Lung (tissue), 12 donors: ENCODE results near the gene TMEM53. TPM values are rescaled to one million over a fixed set of nuclear protein-coding genes. Genes with fewer than 3 reads are reported as not detected.

Source experiments
- ATAC-seq: fragments of 200-7000 bp; cut with Tn5 transposase; one replicate; pipeline ENCODE4 v1.9.1; 2020; ENCODE audit warnings: moderate number of reproducible peaks; ENCODE audit not compliant: insufficient read depth, low FRiP score
- DNase-seq, 3 donors: peaks; one replicate each; pipeline ENCODE4 v3.0.0-alpha.2; 2013 to 2017
- H3K27ac ChIP-seq, 2 donors: one replicate each; pipeline ENCODE4 v1.5.1; 2013; ENCODE audit warnings: mild to moderate bottlenecking in 2 of 2, moderate library complexity in 2 of 2, control low read depth in 1 of 2, inconsistent platforms in 1 of 2, low read depth in 1 of 2, low read length in 1 of 2
- H3K27me3 ChIP-seq, 3 donors: one replicate each; pipeline ENCODE4 v1.5.1; 2013; ENCODE audit warnings: low read length in 2 of 3; ENCODE audit not compliant: control insufficient read depth in 3 of 3, insufficient read depth in 3 of 3
- H3K36me3 ChIP-seq, 4 donors: one replicate each; pipeline ENCODE4 v1.5.1; 2013; ENCODE audit warnings: low read length in 4 of 4, mild to moderate bottlenecking in 1 of 4, moderate library complexity in 1 of 4; ENCODE audit not compliant: control insufficient read depth in 4 of 4, insufficient read depth in 4 of 4
- H3K4me1 ChIP-seq, 5 donors: one replicate each; pipeline ENCODE4 v1.5.1; 2013; ENCODE audit warnings: low read length in 5 of 5, mild to moderate bottlenecking in 2 of 5, moderate library complexity in 1 of 5; ENCODE audit not compliant: control insufficient read depth in 5 of 5, insufficient read depth in 5 of 5
- H3K4me3 ChIP-seq: one replicate; pipeline ENCODE4 v1.5.1; 2013; ENCODE audit warnings: mild to moderate bottlenecking, control low read depth, moderate library complexity
- H3K9ac ChIP-seq, 2 donors: one replicate each; pipeline ENCODE4 v1.5.1; 2013; ENCODE audit warnings: low read length in 2 of 2, control low read depth in 1 of 2; ENCODE audit not compliant: insufficient read depth in 1 of 2
- H3K9me3 ChIP-seq, 4 donors: one replicate each; pipeline ENCODE4 v1.5.1; 2013; ENCODE audit warnings: low read length in 3 of 4, mild to moderate bottlenecking in 1 of 4, moderate library complexity in 1 of 4; ENCODE audit not compliant: control insufficient read depth in 4 of 4, insufficient read depth in 3 of 4
- CTCF ChIP-seq: IDR thresholded peaks from 2 replicates; pipeline ENCODE4 v1.5.1; 2012; ENCODE audit warnings: mild to moderate bottlenecking; ENCODE audit errors: control extremely low read depth, extremely low read depth
- WGBS, 2 donors: extraction: QIAGEN DNeasy Blood & Tissue Kit; methylation state at CpG; one replicate each; pipeline ENCODE4 v1.1.7; 2013; 5-methylcytosine and 5-hydroxymethylcytosine counted together
- polyA plus RNA-seq, 2 donors: library from polyadenylated mRNA; stranded (reverse); fragments of 200-250 nt; gene quantifications; one replicate each; pipeline ENCODE4 v1.2.1, GENCODE V29; 2013
- total RNA-seq, 2 donors: library from RNA; depleted of rRNA in 1 of 2; stranded (reverse); fragments of >200 nt in 1 of 2; gene quantifications; one replicate each; pipeline ENCODE4 v1.2.1, GENCODE V29; 2014 to 2021
- donor health status: control.
- donor health status: control.
- donor health status: Bipolar disorder and iron deficiency.
- donor health status: healthy.
- donor health status: DM: yes; HTN: yes; CAD: no.

Gene TMEM53
- total and polyA plus RNA-seq, 4 donors, result 7.1 to 26.4 (median 18.4) TPM

DNA sequence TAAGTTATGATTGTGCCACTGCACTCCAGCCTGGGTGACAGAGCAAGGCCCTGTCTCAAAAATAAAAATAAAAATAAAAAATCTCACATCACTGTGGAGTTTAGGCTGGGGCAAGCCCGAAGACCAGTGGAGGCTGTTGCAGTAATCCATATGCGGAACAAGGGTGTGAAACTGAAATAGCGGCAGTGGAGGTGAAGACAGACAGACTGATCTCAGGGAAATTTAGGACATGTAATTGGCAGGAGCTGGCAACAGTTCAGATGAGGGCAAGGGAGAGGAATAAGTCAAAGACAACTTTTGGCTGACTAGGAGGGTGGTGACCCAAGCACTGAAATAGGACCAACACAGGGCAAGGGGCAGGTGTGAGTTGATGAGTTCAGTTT, 8.6 kb upstream of the TMEM53 start:
- no peak for DNase-seq
- Histone ChIP-seq H3K27ac (no peak overlapping the region), H3K4me1 (peaks cover 0 to 4% (median 0%) of the 10 kb centered on the region in 5 donors), H3K4me3 (no peak overlapping the region), H3K36me3 (peaks cover 0 to 4% (median 0%) of the 10 kb centered on the region in 4 donors), H3K27me3 (no peaks in the 10 kb centered on the region), H3K9ac (no peak overlapping the region), H3K9me3 (no peaks in the 10 kb centered on the region)
- WGBS, 2 donors, result 73 to 84% methylated on average over 3 of the region's 3 CpGs
- TF ChIP-seq CTCF, result no peak
- ATAC-seq, result no peak

- Histone ChIP-seq H3K4me1 (peaks cover 0 to 4% (median 0%) of the 10 kb centered on the region in 5 donors), H3K4me3 (no peak overlapping the region), H3K27ac (no peak overlapping the region), H3K9me3 (no peaks in the 10 kb centered on the region), H3K9ac (no peak overlapping the region), H3K27me3 (no peaks in the 10 kb centered on the region), H3K36me3 (peaks cover 0 to 4% (median 0%) of the 10 kb centered on the region in 4 donors)
- TF ChIP-seq CTCF, result no peak
- DNase-seq, result no peak
- 74 to 76% methylated on average over 14 of the region's 14 CpGs for WGBS, 2 donors
- no peak for ATAC-seq
Observed at GRCh38 chr1:44681905-44682882, 7.9 kb upstream of the TMEM53 start.

DNA sequence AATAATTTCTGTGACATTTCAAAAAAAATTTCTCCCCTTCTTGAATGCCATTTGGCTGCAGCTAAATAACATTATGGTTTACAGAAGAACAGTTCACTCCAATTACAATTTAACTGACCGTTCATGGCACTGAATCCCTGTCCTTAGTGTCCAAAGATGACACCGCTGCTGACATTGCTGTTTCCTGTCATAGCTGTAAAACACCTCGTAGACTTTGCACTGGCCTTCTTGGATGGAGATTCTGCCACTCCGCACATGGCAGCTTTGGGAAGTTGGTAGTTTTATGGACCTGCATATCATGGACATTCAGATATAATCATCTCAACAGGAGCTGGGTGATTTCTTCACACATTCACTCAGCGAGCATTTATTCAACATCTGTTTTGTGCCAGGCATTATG, 5.2 kb upstream of the TMEM53 start:
- Histone ChIP-seq H3K4me1 (peaks cover 0 to 8% (median 5%) of the 10 kb centered on the region in 5 donors), H3K27ac (no peak overlapping the region), H3K4me3 (no peak overlapping the region), H3K9ac (no peak overlapping the region), H3K9me3 (no peaks in the 10 kb centered on the region), H3K27me3 (no peaks in the 10 kb centered on the region), H3K36me3 (peaks cover 0 to 4% (median 0%) of the 10 kb centered on the region in 4 donors)
- DNase-seq (no peak), ATAC-seq (no peak)
- WGBS, 2 donors, result 92 to 94% methylated on average over 5 of the region's 5 CpGs
- TF ChIP-seq CTCF, result no peak
